HG02870 (cell line): Measurements from ENCODE around the gene ADAMTS6.

Experiments used
- ATAC-seq: cut with Tn5 transposase; IDR thresholded peaks from one replicate; pipeline ENCODE4 v1.9.1; 2021; ENCODE audit warnings: mild to moderate bottlenecking, moderate library complexity; ENCODE audit not compliant: unreplicated experiment

The ADAMTS6 gene

DNA sequence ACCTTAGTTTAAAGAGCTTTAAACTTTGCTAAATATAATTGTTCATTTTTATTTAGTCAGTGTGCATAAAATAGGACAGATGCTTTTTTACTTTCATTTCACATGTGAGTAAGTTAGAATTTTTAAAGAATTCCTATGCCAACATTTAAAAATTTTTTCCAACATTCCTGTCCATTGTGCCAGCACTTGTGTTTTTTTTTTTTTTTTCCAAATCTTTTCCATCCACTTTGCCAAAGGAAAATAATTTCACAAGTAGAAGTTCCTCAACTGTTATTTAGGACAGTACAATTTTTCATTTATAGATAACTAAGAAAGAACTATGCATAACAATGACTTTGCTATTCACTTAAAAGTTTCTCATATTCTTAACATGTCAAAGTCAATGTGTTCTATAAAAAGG lies 189.5 kb downstream of the ADAMTS6 start:
- no peak for ATAC-seq

DNA sequence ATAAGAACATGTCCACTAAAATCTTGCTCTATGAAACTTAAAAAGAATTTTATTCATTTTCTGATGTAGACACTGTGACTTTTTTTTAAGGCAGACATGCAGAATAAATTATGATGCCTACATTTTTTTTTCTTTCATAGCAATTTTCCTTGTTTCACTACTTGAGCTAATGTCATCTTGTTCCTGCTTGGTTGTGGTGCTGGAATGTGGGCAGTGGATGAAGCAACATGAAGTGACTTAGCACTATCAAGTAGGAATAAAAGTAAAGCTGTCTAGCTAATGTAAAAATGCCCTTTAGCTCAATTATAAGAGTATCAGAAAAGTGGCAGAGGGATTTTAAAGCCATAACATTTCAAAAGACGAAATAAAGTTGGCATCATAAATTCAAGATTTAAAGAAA lies 191.0 kb downstream of the ADAMTS6 start:
- ATAC-seq = no peak

DNA sequence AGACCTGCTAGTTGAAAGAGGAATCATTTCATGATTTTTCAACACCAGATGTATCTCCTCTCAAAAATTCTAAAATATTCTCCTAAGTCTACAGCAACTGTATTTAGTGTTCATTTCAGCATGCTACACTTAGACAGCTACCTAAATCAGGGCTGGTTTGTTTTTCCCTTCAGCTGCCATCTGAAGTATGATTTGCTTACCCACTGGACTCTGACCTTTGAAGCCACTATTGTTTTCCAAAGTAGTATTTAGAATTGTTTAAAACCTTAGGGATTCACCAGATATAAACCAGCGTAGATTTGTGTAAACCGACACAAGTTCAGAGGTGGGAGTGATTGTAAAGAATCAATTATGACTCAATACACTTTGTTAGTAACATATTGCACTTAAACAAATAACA lies 193.1 kb downstream of the ADAMTS6 start:
- ATAC-seq = no peak

DNA sequence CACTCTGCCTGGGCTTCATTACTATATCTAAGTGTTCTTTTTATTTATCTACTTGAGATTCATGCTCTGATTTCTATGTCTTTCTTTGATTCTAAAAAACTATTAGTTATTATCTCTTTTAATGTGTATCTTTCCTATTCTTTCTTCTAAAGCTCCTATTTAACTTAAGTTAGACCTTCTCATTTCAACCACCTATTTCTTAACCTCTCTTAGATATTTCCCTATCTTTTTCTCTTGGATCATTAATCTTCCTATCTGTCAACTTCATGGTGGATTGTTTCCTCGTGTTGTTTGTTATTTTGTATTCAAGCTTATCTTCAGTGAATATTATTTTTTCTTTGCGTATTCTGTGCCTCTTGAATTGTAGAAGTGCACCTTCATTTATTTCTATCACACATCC lies 202.1 kb downstream of the ADAMTS6 start:
- no peak for ATAC-seq

DNA sequence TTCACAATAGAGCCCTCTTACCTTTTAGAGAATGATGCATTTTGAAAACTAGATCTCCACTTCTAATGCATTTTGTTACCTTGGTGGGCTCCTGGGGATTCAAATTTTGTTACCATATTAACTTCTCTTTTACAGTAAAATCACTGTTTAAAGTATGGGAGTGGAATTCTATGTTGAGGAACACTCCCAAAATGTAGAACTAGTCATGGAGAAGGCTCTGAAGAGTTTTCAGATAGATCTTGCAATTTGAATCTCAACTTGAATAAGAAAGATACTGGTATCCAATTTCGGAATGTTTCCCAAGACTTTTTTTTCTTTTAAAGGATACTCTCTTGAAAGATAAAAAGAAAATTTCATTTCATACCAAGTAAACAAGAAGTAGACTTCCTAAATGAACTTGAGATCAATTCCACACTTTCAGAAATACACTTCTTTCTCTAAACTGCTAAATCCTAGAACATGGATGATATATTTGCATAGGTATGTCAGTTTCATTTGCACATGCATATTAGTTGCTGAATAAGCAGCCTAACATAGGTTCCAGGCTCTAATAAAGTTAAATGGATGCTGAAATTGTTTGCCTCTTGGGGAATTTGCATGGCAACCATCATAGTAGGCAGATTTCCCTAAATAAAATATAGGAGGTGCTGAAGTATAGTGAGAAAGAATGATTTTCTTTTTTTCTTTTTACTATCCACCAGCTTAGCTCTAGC lies 205.4 kb downstream of the ADAMTS6 start:
- ATAC-seq = no peak

DNA sequence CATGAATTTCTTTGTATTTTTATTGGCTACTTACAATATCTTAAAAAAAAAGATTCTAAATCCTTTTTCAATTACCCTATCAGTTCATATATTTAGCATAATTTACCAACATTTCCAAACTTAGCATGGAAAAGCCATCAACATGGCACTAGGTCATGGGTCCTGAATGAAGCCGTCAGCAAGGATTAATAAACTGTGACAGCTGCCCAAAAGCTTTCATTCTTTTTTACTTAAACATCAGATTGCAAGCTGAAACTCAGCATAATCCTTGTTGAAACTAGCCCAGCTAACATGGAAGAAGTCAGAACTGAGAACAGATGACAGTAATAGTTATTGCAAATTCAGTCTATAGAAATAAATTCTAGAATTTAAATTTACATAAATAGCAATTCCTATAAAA lies 209.8 kb downstream of the ADAMTS6 start:
- no peak for ATAC-seq

DNA sequence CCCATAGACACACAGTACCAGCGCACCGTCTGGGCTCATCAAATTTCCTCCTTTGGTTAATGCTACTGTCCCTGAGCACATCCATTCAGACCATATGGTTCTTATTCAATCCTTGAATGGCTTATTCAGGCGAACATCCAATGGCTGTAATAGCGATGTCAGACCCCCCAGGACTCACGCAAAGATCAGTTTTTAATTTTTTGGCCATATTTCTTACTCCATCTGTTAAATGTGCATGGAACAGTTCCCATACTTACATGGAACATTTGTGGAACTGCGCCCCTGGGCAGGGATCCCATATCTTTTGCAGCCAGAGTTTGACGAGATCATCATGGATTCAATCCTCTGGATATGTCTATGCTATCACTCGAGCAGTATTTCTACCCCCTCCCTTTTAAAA lies 213.2 kb downstream of the ADAMTS6 start:
- ATAC-seq = no peak

DNA sequence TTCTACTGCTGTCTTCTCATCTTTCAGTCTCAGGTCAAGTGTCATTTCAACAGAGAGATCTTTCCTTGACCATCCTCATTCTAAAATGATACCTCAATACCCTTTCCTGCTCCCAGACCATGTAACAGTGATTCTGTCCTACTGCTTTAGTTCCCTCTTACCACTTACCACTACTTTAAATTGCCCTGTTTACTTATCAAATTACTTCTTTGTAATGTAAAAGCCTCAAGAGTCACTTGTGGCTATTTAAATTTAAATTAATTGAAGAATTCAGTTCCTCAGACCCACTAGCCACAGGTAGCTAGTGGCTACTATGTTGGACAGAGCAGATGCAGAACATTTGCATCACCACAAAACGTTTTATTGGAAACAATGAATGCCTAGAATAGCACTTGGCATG lies 217.3 kb downstream of the ADAMTS6 start:
- ATAC-seq = no peak

DNA sequence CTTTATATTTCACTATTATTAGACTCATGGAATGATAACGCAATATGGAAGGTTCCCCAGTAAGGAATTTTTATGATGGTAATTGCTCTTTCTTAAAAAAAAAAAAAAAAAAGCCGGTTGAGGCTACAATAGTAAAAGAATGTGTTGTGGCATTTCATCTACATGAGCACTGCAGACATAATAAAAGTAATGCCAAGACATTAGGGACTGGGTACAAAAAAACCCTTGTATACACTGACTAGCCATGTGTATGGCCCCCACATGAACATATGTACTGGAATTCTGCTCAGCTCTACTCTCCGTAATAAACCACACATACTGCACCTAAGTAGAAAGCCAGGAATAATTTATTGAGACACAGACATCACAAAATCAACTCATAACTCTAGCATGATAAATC lies 218.4 kb downstream of the ADAMTS6 start:
- ATAC-seq = no peak

DNA sequence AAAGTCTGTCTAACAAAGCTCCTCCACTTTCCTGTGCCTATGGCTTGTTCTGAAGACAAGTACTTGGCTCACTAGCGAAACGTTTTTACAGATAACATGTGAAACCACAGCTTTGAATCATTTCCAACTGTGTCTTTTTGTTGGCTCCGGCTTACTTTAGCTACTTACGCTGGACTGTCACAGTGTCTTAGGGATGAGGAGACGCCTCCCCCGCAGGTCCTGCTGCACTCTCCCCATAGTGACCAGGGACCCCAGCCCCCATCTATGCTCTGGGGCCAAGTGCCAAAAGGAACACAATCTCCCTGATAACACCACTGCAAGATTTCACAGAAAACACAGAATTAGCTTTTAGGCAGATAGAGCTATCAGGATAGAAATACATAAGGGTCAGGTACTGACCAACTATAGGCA lies 219.1 kb downstream of the ADAMTS6 start:
- no peak for ATAC-seq

DNA sequence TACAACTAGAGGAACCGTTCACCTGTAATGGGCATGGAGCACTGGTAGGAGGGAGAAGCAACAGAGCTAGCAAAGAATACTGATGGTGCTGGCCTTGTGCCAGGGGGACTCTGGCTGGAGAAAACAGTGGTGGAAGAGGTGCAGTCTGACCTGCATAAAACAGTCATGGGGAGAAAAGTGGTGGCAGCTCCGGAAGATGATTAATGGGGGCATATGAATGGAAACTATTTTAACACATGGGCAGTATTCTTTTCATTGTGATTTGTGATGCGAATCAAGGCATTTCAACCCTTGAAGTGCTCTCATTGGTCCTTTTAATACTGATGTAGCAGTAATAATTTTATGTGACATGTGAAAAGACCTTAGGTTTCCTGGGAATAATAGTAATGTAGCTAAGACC lies 219.6 kb downstream of the ADAMTS6 start:
- ATAC-seq = no peak

DNA sequence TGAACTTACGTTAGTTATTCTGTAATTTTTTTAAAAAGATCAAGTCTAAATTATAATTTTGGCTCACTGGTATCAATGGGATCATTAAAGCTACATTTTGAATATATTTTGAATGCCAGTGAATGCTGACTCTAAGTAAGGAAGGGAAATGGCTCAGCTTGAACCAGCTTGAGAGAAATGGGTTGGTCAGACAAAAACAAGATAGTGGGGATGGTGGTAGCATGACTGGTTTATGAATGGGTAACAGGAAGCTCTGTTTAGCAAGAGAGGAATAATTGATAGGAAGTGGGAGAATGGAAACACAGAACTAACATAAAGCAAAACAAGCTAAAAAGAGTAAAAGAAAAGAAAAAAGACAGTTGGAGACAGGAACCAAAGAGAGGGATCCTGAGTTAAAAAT lies 220.2 kb downstream of the ADAMTS6 start:
- ATAC-seq = no peak

DNA sequence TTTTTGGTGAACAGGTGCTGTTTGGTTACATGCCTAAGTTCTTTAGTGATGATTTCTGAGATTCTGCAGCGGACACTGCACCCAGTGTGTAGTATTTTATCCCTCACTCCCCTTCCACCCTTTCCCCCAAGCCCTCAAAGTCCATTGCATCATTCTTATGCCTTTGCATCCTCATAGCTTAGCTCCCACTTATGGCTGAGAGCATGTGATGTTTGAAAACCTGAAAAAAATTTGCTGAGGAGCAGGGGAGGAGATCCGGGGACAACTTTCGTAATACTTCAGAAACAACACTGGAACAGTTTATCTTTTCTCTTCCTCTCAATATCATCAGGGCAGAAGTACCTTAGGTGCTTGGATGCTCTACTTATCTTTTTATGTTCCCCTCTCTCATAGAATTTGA lies 226.4 kb downstream of the ADAMTS6 start:
- no peak for ATAC-seq

DNA sequence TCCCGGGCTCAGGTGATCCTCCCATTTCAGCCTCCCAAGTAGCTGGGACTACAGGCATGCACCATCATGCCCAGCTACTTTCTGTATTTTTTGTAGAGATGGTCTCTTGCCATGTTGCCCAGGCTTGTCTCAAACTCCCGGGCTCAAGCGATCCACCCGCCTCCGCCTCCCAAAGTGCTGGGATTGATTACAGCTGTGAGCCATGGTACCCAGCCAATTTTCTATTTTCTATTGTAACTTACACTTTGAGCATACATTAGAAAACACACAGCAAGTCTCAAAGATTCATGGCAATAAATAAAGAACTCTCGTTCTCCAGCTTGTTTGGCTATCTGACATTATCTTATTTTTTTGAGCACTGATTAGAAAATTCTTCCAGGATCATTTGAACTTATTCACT lies 228.7 kb downstream of the ADAMTS6 start:
- ATAC-seq = no peak

DNA sequence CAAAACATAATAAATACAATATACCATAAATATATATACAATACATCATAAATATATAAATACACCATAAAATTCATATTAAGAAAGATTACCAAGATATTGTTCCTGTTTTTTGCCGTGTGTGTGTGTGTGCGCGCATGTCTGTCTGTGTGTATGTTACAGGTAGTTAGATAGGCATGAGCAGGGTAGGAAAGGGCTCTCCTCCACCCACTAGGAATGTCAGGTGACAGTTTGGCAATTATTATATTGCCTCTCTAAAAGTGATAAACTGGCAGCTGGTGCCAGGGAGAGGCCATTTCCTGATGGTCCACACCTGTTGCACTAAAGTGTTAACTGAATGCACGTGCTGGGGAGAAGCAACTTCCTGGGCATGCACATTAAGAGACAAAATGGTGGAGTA lies 232.8 kb downstream of the ADAMTS6 start:
- no peak for ATAC-seq

DNA sequence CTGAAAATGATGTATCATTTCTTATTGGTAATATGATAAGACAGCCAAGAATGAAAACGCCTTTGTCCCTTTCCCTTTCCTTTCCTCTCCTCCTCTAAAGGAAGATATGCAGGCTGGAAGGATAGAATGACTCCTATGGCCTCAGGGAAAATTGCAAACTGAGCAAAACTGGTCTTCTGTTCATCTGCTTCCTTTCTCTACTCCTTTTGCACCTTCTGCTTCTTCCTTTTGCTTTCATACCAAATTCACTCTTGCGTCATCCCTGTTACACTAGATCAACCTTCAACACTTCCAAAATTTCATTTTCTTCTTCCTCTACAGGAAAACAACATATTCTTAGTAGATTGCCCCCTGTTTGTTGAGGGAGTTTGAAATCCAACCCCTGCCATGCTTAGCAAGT lies 234.1 kb downstream of the ADAMTS6 start:
- no peak for ATAC-seq

DNA sequence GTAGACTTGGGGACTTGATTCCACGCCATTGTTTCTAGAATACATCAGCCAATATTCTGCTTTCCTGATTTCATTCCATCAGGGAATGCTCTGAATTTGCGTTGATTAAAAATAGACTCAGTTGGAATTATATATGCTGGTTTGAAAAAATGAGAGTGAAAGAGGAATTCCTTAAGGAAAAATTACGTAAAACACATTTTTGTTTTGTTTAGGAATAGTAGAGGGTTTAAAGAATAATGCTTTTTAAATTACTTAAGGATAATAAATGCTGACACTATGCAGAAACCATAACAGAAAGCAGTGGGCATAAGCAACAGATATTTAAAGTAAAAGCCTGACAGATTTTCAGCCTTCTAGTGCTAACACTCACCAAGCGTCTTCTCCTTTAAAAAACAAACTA lies 235.0 kb downstream of the ADAMTS6 start:
- no peak for ATAC-seq

DNA sequence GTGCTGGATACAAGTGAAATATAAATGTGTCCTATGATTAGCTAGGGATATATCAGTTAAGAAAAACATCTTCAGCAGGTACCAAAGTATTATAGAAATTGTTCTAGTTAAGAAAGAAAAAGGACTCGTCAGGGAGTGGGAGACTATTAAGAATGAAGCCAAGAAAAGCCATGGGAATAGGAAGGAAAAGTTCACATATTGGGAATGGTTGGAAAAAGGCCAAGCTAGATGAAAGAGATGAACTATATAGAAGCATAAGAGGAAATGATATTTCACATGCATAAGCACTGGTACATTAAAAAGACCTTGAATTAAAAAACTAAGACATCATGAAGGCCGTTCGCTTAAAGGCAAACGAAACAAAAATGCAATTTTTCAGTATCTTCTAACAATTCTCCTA lies 237.7 kb downstream of the ADAMTS6 start:
- ATAC-seq = no peak

DNA sequence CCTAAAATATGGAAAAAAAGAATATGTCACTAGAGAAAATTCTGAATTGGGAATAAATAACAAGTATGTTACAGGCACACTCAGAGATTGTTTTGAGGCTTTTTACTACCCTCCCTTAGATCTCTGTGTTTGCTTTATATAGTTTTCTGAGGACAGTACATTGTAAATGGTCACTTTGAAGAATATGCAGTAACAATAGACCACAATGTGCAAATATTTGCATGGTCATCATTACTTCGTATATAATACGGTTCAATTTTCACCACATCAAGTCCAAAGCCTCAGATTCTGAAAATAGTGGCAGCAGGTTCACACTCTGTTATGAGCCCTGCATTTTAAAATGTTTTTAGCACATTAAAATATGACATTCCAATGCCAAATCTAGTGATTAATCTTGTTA lies 238.6 kb downstream of the ADAMTS6 start:
- ATAC-seq = no peak

DNA sequence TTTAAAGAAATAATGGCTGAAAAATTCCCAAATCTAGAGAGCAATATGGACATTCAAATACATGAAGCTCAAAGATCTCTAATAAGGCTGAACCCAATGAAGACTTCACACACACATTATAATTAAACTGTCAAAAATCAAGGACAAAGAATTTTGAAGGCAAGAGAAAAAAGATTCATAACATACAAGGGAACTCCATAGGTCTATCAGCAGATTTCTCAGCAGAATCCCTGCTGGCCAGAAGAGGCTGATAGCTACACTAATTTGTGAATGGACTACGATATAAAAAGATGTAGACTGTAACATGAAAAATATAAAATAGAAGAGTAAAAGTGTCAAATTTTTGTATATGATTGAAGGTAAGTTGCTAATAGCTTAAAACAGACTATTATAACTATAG lies 251.9 kb downstream of the ADAMTS6 start:
- ATAC-seq = no peak

DNA sequence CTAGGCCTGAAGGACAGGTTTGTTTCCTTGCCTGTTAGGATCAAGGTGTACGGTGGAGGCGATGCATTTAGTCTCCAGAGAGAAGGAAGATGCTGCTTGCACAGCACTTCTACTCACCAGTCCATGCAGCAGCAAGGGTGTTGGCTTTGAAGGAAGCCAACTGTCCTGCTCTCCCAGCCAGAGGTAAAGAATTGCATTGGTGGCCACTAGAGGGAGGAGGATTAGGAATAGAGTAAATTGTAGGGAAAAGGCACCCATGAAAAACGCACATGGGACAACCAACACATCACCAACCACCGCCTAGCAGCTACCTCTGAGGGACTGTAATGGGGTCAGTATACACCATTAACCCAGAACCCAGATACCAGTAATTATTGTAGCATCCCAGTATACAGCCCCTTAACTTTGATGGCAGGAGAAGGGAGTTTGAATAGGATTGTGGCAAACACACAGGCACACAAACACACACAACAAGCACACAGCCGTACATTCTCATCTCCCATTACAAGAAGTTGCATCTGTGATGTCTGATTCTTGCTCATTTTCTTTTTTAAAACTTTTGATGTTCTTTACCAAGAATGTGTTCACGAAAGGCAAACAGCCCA lies 267.7 kb downstream of the ADAMTS6 start:
- no peak for ATAC-seq

DNA sequence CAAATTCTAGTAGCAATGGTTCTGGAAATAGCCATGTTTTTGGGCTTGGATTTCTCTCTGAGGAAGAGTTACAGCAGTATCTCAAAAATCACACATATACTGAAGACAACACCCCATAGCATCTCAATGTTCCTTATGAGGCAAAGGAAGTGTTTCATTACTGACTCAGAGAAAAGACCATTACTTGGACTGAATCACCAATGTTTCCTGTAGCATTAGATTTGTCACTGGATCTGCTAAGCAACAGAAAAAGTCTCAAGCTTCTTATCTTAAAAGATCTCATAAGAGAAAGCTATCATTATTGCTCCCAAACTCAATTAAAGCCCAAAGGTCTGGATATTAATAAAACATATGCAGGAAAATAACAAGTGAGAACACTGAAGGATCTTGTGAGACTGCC lies 272.4 kb downstream of the ADAMTS6 start:
- ATAC-seq = no peak

DNA sequence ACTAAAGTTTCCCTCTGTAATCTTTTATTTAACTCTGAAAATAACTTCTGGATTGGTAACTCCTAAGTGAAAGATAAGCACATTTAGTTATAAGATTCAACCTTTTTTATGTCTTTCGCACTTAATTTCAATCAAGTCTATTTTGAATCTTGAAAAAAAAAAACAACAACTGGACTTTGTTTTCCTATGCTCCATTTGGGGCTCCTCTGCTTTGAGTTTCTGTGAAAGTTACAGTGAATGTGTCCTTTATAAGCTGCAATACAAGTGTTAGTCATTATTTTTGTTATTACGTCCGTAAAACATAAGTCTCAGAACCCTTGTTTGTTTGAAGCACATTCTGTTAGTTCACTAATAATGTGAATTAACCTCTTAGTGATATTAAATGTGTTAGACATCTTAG lies 276.8 kb downstream of the ADAMTS6 start:
- no peak for ATAC-seq
